ENCODE results near the gene PXT1.
"Not testable (repeated sequence)": the region's sequence is repeated elsewhere in the genome, so short reads cannot be mapped to it uniquely, and the experiment has no call there.

PXT1 gene

DNA sequence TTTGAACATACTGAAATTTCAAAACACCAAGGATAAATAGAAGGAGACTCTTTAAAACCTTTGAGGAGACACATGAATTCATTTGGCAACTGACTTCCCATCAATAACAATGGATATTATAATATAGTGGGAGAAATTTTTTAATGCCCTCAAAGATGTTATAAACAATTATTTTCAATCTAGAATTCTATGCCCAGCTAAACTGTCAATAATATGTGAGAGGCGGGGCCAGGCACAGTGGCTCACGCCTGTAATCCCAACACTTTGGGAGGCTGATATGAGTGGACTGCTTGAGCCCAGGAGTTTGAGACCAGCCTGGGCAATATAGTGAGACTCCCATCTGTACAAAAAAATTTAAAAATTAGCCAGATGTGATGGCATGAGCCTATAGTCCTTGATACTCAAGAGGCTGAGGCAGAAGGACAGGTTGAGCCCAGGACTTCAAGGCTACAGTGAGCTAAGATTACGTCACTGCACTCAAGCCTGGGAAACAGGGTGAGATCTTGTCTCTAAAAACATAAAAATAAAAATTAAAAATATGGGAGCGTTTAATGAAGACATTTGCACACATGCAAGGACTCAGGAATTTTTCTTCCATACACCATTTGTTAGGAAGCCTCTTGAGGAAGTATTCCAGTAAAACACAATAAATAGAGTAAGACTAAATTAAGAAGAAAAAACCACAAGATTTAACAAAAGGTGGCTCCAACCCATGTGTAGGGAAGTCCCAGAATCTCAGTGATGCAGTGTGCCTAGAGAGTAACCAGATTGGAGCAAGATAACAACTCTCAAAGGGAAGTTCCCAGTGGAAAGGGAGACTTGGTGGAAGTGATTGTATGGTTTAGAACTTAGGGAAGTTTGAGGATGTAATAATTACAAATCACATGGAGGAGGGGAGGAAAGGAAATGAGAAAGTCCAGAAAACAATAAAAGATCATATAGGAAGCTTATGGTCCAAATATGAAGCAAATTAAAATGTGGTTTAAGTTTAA is 28.9 kb downstream of the PXT1 start:
- Histone ChIP-seq H3K4me1 (ENCODE audit: control insufficient read depth, insufficient read depth, low read length) (no peaks in the 10 kb centered on the region), H3K27ac (ENCODE audit: extremely low read depth, low read depth, low read length) (no peak overlapping the region), H3K4me3 (ENCODE audit: low read depth, low read length) (no peak overlapping the region), H3K36me3 (ENCODE audit: control insufficient read depth in 2 of 2, insufficient read depth in 1 of 2, low read length in 2 of 2) (no peaks in the 10 kb centered on the region), H3K9me3 (ENCODE audit: control insufficient read depth, insufficient read depth, low read depth, low read length) (no peaks in the 10 kb centered on the region)
- ChIA-PET CTCF (interaction anchor here (0.6 to 2.1 kb wide), 2 partner anchors 9 to 45 kb away, joined by 3 to 5 read pairs; no protein-coding TSS in a partner anchor), POLR2A (no interaction called here)
- no peak for TF ChIP-seq ZNF18 (tag by site-specific recombination; IDR thresholded peaks at IDR 0.05)
- TF ChIP-seq MZF1 (tag by site-specific recombination; IDR thresholded peaks at IDR 0.05; ENCODE audit: borderline replicate concordance), result no peak
- TF ChIP-seq, protein P1, sequence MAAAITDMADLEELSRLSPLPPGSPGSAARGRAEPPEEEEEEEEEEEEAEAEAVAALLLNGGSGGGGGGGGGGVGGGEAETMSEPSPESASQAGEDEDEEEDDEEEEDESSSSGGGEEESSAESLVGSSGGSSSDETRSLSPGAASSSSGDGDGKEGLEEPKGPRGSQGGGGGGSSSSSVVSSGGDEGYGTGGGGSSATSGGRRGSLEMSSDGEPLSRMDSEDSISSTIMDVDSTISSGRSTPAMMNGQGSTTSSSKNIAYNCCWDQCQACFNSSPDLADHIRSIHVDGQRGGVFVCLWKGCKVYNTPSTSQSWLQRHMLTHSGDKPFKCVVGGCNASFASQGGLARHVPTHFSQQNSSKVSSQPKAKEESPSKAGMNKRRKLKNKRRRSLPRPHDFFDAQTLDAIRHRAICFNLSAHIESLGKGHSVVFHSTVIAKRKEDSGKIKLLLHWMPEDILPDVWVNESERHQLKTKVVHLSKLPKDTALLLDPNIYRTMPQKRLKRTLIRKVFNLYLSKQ (tag by site-specific recombination; IDR thresholded peaks at IDR 0.05; ENCODE audit: borderline replicate concordance), result no peak
- TF ChIP-seq ZBTB10 (tag by site-specific recombination; IDR thresholded peaks at IDR 0.05), result no peak
- no peak for TF ChIP-seq ZNF530 (tag by site-specific recombination; IDR thresholded peaks at IDR 0.05; ENCODE audit: low read depth)
- no peak for TF ChIP-seq ZSCAN16 (tag by site-specific recombination; IDR thresholded peaks at IDR 0.05)
- TF ChIP-seq FEZF1 (tag by site-specific recombination; IDR thresholded peaks at IDR 0.05), result no peak
- TF ChIP-seq PRDM6 (tag by site-specific recombination; IDR thresholded peaks at IDR 0.05), result no peak

DNA sequence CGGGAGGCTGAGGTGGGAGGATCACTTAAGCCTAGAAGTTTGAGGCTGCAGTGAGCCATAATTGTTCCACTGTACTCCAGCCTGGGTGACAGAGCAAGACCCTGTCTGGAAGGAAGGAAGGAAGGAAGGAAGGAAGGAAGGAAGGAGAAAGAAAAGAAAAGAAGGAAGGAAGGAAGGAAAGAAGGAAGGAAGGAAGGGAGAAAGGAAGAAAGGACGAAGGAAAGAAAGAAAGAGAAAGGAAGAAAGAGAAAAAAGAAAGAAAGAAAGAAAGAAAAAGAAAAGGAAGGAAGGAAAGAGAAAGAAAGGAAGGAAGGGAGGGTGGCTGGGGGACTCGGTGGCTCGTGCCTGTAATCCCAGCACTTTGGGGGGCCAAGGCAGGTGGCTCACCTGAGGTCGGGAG is 32.9 kb downstream of the PXT1 start:
- H3K36me3 ChIP-seq (ENCODE audit: control insufficient read depth in 2 of 2, insufficient read depth in 1 of 2, low read length in 2 of 2); H3K4me1 ChIP-seq (ENCODE audit: control insufficient read depth, insufficient read depth, low read length); CTCF ChIA-PET; H3K27ac ChIP-seq (ENCODE audit: extremely low read depth, low read depth, low read length); POLR2A ChIA-PET; H3K4me3 ChIP-seq (ENCODE audit: low read depth, low read length); H3K9me3 ChIP-seq (ENCODE audit: control insufficient read depth, insufficient read depth, low read depth, low read length): not testable (repeated sequence)
- TF ChIP-seq PRDM1 (tag by site-specific recombination; IDR thresholded peaks at IDR 0.05) (peak; percentile 93), ZNF366 (tag by site-specific recombination; conservative IDR thresholded peaks at IDR 0.05) (peak; percentile 93)

DNA sequence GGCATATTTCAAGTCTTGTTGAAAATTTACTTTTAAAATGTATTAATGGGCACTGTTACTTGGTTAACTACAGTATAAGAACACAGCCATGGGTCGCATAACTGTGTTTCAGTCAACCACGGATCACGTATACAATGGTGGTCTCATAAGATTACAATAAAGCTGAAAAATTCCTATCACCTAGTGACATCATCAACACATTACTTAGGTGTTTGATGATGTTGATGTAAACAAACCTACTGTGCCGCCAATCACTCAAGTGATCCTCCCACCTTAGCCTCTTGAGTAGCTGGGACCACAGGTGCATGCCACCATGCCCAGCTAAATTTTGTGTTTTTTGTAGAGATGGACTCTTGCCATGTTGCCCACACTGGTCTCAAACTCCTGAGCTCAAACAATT is 38.5 kb downstream of the PXT1 start:
- Histone ChIP-seq H3K27ac (ENCODE audit: extremely low read depth, low read depth, low read length) (no peak overlapping the region), H3K36me3 (ENCODE audit: control insufficient read depth in 2 of 2, insufficient read depth in 1 of 2, low read length in 2 of 2) (no peaks in the 10 kb centered on the region), H3K9me3 (ENCODE audit: control insufficient read depth, insufficient read depth, low read depth, low read length) (no peaks in the 10 kb centered on the region), H3K4me3 (ENCODE audit: low read depth, low read length) (no peak overlapping the region), H3K4me1 (ENCODE audit: control insufficient read depth, insufficient read depth, low read length) (no peaks in the 10 kb centered on the region)
- ChIA-PET POLR2A (no interaction called here), CTCF (interaction anchor here (0.6 to 0.8 kb wide), 2 partner anchors 29 to 64 kb away, joined by 3 read pairs; no protein-coding TSS in a partner anchor)
- no peak for TF ChIP-seq SP7 (tag by site-specific recombination; IDR thresholded peaks at IDR 0.05)
- TF ChIP-seq, protein P2, sequence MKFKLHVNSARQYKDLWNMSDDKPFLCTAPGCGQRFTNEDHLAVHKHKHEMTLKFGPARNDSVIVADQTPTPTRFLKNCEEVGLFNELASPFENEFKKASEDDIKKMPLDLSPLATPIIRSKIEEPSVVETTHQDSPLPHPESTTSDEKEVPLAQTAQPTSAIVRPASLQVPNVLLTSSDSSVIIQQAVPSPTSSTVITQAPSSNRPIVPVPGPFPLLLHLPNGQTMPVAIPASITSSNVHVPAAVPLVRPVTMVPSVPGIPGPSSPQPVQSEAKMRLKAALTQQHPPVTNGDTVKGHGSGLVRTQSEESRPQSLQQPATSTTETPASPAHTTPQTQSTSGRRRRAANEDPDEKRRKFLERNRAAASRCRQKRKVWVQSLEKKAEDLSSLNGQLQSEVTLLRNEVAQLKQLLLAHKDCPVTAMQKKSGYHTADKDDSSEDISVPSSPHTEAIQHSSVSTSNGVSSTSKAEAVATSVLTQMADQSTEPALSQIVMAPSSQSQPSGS (tag by site-specific recombination; IDR thresholded peaks at IDR 0.05; ENCODE audit: low read depth), result peak; percentile 12; the same call in 1 of the 2 replicates

All from HEK293 (cell line).